GM23248 (cell line): Measurements from ENCODE around the gene DCANP1.

Experiments
- EZH2 ChIP-seq: fragments of 200-600 bp; sonication (generic); IDR thresholded peaks from 2 replicates; pipeline ENCODE4 v1.6.1; 2018; ENCODE audit warnings: antibody characterized with exemption, mild to moderate bottlenecking; ENCODE audit not compliant: insufficient read depth, poor library complexity, severe bottlenecking
- EZH2phosphoT487 ChIP-seq: fragments of 200-600 bp; sonication (generic); IDR thresholded peaks from 2 replicates; pipeline ENCODE4 v1.6.1; 2018; ENCODE audit warnings: antibody characterized with exemption, moderate library complexity, mild to moderate bottlenecking, low read depth; ENCODE audit not compliant: insufficient read depth

DNA sequence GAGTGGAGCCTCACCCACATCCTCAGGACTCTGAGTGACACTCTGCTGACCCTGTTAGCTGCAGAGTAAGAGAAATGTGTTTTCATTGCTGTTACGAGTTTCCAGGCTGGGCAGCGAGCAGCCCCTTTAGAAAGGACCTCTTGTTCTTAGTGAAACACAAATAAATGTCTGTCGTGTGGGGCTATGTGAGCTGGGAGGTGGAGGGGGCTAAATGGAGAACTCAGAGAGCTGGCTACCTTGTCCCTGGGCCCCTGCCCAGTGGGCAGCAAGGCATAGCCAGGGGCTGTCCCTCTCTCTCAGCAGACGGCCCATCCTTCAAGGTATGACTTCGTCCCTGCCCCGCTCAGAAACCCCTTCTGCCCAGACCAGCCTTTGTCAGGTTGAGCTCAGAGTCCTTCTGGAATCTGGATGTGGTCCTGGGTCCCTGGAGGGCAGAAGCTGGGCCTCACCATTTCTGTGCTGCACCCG, 10.2 kb downstream of the DCANP1 start:
- TF ChIP-seq EZH2 (no peak), EZH2phosphoT487 (no peak)
